ENCODE results near the gene LAMA5. TPM values are rescaled to one million over a fixed set of nuclear protein-coding genes. Genes with fewer than 3 reads are reported as not detected.
A peak's percentile ranks its signal among the peaks of the same experiment; 100 is the strongest.

LAMA5 gene
- total RNA-seq, 1 experiment from 2014 or later = 321 TPM

DNA sequence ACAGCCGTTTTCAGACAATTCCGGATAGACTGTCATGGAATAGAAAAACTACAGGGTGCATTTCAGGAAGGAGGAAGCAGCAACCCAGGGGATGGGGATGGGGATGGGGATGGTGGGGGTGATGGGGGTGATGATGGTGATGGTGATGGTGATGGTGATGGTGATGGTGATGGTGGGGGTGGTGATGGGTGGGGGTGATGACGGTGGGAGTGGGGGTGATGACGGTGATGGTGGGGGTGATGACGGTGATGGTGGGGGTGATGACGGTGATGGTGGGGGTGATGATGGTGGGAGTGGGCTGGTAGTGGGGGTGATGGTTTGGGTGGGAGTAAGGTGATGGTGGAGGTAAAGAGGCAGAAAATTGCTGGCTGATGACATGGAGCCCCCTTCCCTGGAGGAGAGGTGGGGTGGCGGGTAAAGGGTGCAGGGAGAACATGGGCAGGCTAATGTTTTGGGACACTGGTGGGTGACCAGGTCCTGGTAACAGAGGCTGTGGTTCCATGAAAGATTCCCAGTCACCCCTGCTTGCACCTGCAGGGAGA lies 17.5 kb downstream of the LAMA5 start:
- no peaks in the 10 kb centered on the region for H4K20me1 ChIP-seq (ENCODE audit: insufficient read depth)
- CTCF ChIA-PET = interaction anchor here (0.9 to 1.7 kb wide), 4 partner anchors 33 to 61 kb away, joined by 3 to 13 read pairs (median 3); no protein-coding TSS in a partner anchor
- TF ChIP-seq POLR2AphosphoS5 (IDR thresholded peaks at IDR 0.05; ENCODE audit: low read depth, low read length) (no peak), FOSL1 (IDR thresholded peaks at IDR 0.05; ENCODE audit: low read depth) (no peak), CBX3 (IDR thresholded peaks at IDR 0.05; ENCODE audit: low read depth) (no peak), ZFX (IDR thresholded peaks at IDR 0.05) (no peak), TCF7L2 (IDR thresholded peaks at IDR 0.05; ENCODE audit: borderline replicate concordance, extremely low read depth, insufficient read depth, insufficient read length) (no peak), EZH2phosphoT487 (IDR thresholded peaks at IDR 0.05; ENCODE audit: borderline replicate concordance) (no peak), EZH2 (IDR thresholded peaks at IDR 0.05) (no peak), SIN3A (IDR thresholded peaks at IDR 0.05; ENCODE audit: low read depth) (no peak), SRF (IDR thresholded peaks at IDR 0.05; ENCODE audit: low read depth) (no peak), EGR1 (IDR thresholded peaks at IDR 0.05; ENCODE audit: low read depth) (no peak), YY1 (IDR thresholded peaks at IDR 0.05; ENCODE audit: extremely low read depth, insufficient replicate concordance, low read depth, low read length) (no peak), ELF1 (IDR thresholded peaks at IDR 0.05; ENCODE audit: borderline replicate concordance, low read depth) (no peak), JUND (IDR thresholded peaks at IDR 0.05) (no peak)
- TF ChIP-seq, protein P1, sequence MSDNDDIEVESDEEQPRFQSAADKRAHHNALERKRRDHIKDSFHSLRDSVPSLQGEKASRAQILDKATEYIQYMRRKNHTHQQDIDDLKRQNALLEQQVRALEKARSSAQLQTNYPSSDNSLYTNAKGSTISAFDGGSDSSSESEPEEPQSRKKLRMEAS (IDR thresholded peaks at IDR 0.05) = no peak
- TF ChIP-seq, protein P2, sequence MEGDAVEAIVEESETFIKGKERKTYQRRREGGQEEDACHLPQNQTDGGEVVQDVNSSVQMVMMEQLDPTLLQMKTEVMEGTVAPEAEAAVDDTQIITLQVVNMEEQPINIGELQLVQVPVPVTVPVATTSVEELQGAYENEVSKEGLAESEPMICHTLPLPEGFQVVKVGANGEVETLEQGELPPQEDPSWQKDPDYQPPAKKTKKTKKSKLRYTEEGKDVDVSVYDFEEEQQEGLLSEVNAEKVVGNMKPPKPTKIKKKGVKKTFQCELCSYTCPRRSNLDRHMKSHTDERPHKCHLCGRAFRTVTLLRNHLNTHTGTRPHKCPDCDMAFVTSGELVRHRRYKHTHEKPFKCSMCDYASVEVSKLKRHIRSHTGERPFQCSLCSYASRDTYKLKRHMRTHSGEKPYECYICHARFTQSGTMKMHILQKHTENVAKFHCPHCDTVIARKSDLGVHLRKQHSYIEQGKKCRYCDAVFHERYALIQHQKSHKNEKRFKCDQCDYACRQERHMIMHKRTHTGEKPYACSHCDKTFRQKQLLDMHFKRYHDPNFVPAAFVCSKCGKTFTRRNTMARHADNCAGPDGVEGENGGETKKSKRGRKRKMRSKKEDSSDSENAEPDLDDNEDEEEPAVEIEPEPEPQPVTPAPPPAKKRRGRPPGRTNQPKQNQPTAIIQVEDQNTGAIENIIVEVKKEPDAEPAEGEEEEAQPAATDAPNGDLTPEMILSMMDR (IDR thresholded peaks at IDR 0.05 in 2 of 3, conservative IDR thresholded peaks at IDR 0.05 in 1 of 3; ENCODE audit: borderline replicate concordance in 1 of 3, insufficient read depth in 1 of 3, low read depth in 2 of 3, low read length in 2 of 3) = no peak
- H3K4me3 ChIP-seq (replicated peaks in 1 of 2; ENCODE audit: low read depth in 1 of 2, low read length in 2 of 2) = peak overlapping the region; percentile 19 to 52
- H3K27me3 ChIP-seq (ENCODE audit: insufficient read depth, low read length) = no peaks in the 10 kb centered on the region
- RAD21 ChIA-PET (ENCODE audit: low non-redundant PET in 1 of 2, low total read pairs in 2 of 2, uncharacterized antibody in 2 of 2, unreplicated experiment in 2 of 2) = interaction anchor here (0.6 to 1.3 kb wide), 6 partner anchors 10 to 47 kb away, joined by 3 to 5 read pairs (median 4); partner anchors contain the start of gene RPS21 (in 1 of the 2)
- H2AFZ ChIP-seq (ENCODE audit: low read depth, low read length, poor library complexity, severe bottlenecking) = no peak overlapping the region
- DNase-seq (ENCODE audit: low read depth, low spot score) = no peak
- H3K4me2 ChIP-seq (ENCODE audit: low read length) = peak overlapping the region; percentile 89
- H3K9me2 ChIP-seq (ENCODE audit: insufficient read depth) = no peaks in the 10 kb centered on the region
- peak overlapping the region; percentile 99 for H3K27ac ChIP-seq (ENCODE audit: low read depth, low read length)
- H3K36me3 ChIP-seq (ENCODE audit: control insufficient read depth in 1 of 2, insufficient read depth in 2 of 2, low read length in 2 of 2) = peaks cover 5 to 37% of the 10 kb centered on the region in 2 experiments; a peak in 2 of 4 replicates
- ATAC-seq = no peak
- peaks cover 26% of the 10 kb centered on the region for H3K79me2 ChIP-seq (ENCODE audit: insufficient read depth, low read length)
- intact Hi-C loops (cut with micrococcal nuclease) = loop anchor here (1.0 kb wide), 1 partner anchor 10 kb away; no protein-coding TSS in a partner anchor
- BruUV-seq (replicated peaks) = no TSS peak
- peaks cover 22 to 43% of the 10 kb centered on the region in 2 experiments for H3K4me1 ChIP-seq (ENCODE audit: control insufficient read depth in 1 of 2, insufficient read depth in 2 of 2, low read length in 2 of 2)
- H3K9ac ChIP-seq (ENCODE audit: low read length) = peak overlapping the region; percentile 74
- POLR2A ChIA-PET = interaction anchor here (0.7 to 2.0 kb wide), 3 partner anchors 14 to 19 kb away, joined by 4 to 12 read pairs (median 6); partner anchors contain the start of gene LAMA5
- no peaks in the 10 kb centered on the region for H3K9me3 ChIP-seq (ENCODE audit: control insufficient read depth in 1 of 2, insufficient read depth in 1 of 2, low read depth in 1 of 2, low read length in 2 of 2)
